ENCODE measurements around the gene UNC45A.
"Not testable (repeated sequence)": the region's sequence is repeated elsewhere in the genome, so short reads cannot be mapped to it uniquely, and the experiment has no call there.

Gene UNC45A

GRCh38 chr15:90903733-90904536, 31.1 kb upstream of the UNC45A start:
- no peak for DNase-seq

GRCh38 chr15:90904746-90905145, 30.3 kb upstream of the UNC45A start:
- no peak for DNase-seq

GRCh38 chr15:90905306-90906180, 29.5 kb upstream of the UNC45A start:
- no peak for DNase-seq

GRCh38 chr15:90906181-90906849, 28.8 kb upstream of the UNC45A start:
- no peak for DNase-seq

GRCh38 chr15:90907051-90907660, 27.9 kb upstream of the UNC45A start:
- no peak for DNase-seq

- no peak for DNase-seq
Observed at GRCh38 chr15:90907838-90908507, 27.1 kb upstream of the UNC45A start.

- not testable (repeated sequence) for DNase-seq
Observed at GRCh38 chr15:90909449-90909848, 25.6 kb upstream of the UNC45A start.

GRCh38 chr15:90909976-90910375, 25.1 kb upstream of the UNC45A start:
- no peak for DNase-seq

GRCh38 chr15:90910441-90911301, 24.4 kb upstream of the UNC45A start:
- DNase-seq: no peak

- no peak for DNase-seq
Observed at GRCh38 chr15:90911302-90911623, 23.8 kb upstream of the UNC45A start.

- no peak for DNase-seq
Observed at GRCh38 chr15:90911906-90912769, 22.9 kb upstream of the UNC45A start.

- no peak for DNase-seq
Observed at GRCh38 chr15:90912770-90913075, 22.4 kb upstream of the UNC45A start.

GRCh38 chr15:90913398-90913944, 21.6 kb upstream of the UNC45A start:
- no peak for DNase-seq

GRCh38 chr15:90914305-90915080, 20.6 kb upstream of the UNC45A start:
- no peak for DNase-seq

- DNase-seq: no peak
Observed at GRCh38 chr15:90915216-90915807, 19.8 kb upstream of the UNC45A start.

GRCh38 chr15:90915808-90916440, 19.2 kb upstream of the UNC45A start:
- no peak for DNase-seq

GRCh38 chr15:90916461-90916860, 18.6 kb upstream of the UNC45A start:
- DNase-seq: no peak

GRCh38 chr15:90917569-90917968, 17.5 kb upstream of the UNC45A start:
- no peak for DNase-seq

Data from activated CD4-positive, alpha-beta T cell treated with anti-CD3 and anti-CD28 coated beads, Interleukin-2, amount 50 U/mL, for 4 hours (primary cell).